WTC11 (cell line): ENCODE results near the gene PLCH2.

Experiments
- CBFB ChIP-seq: sonication (generic); formaldehyde crosslinking; IDR thresholded peaks from 2 replicates; pipeline ENCODE4 v1.8.1; 2022; ENCODE audit warnings: mild to moderate bottlenecking, low read depth, missing genetic modification reagents
- NR2C2 ChIP-seq: sonication (generic); formaldehyde crosslinking; IDR thresholded peaks from 2 replicates; pipeline ENCODE4 v1.8.0; 2022; ENCODE audit warnings: mild to moderate bottlenecking, missing genetic modification reagents
- RELA ChIP-seq: sonication (generic); formaldehyde crosslinking; IDR thresholded peaks from 2 replicates; pipeline ENCODE4 v1.8.1; 2022; ENCODE audit warnings: missing genetic modification reagents, mild to moderate bottlenecking, borderline replicate concordance
- SP1 ChIP-seq: sonication (generic); formaldehyde crosslinking; conservative IDR thresholded peaks from 2 replicates; pipeline ENCODE4 v1.8.1; 2022; ENCODE audit warnings: missing genetic modification reagents
- TEAD1 ChIP-seq: sonication (generic); formaldehyde crosslinking; IDR thresholded peaks from 2 replicates; pipeline ENCODE4 v1.8.0; 2022; ENCODE audit warnings: mild to moderate bottlenecking, missing genetic modification reagents
- ZNF138 ChIP-seq: sonication (generic); formaldehyde crosslinking; conservative IDR thresholded peaks from 2 replicates; pipeline ENCODE4 v1.8.1; 2022; ENCODE audit warnings: mild to moderate bottlenecking, moderate library complexity, missing genetic modification reagents
- ZNF317 ChIP-seq: sonication (generic); formaldehyde crosslinking; IDR thresholded peaks from 2 replicates; pipeline ENCODE4 v1.8.1; 2023; ENCODE audit warnings: low read depth, mild to moderate bottlenecking, moderate library complexity, missing genetic modification reagents, borderline replicate concordance
- ZNF423 ChIP-seq: fragments of 250-450 bp; sonication (Bioruptor Pico); IDR thresholded peaks from 2 replicates; pipeline ENCODE4 v2.1.2; 2022; ENCODE audit warnings: mild to moderate bottlenecking, moderate library complexity
- TF ChIP-seq, protein P1 (sequence below): fragments of 200-600 bp; IDR thresholded peaks from 2 replicates; pipeline ENCODE4 v1.8.0; 2022; ENCODE audit warnings: antibody characterized with exemption
- TF ChIP-seq, protein P2 (sequence below): sonication (generic); formaldehyde crosslinking; IDR thresholded peaks from 2 replicates; pipeline ENCODE4 v1.8.1; 2023; ENCODE audit warnings: mild to moderate bottlenecking, moderate library complexity, missing genetic modification reagents
- TF ChIP-seq, protein P3 (sequence below): sonication (generic); formaldehyde crosslinking; IDR thresholded peaks from 2 replicates; pipeline ENCODE4 v1.8.1; 2022; ENCODE audit warnings: low read depth, missing genetic modification reagents, borderline replicate concordance

DNA sequence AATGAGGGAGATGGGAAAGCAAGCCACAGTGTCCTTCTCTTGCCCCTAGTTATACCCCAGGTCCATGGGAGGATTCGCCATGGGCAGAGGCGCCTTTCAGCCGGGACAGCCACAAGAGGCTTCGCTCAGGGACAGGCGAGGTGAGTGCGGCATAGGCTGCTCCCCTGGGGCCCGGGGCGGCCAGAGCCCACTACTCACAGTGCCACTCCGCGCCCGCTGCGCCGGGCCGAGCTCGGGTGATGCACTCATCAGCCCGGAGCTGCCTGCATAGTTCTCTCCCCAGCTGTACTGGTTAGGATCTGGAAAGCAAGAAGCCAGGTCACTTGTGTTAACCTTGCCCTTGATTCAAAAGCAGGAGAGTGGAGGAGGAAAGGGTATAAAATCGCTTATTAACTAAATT lies 41.9 kb downstream of the PLCH2 start:
- TF ChIP-seq, protein P1, sequence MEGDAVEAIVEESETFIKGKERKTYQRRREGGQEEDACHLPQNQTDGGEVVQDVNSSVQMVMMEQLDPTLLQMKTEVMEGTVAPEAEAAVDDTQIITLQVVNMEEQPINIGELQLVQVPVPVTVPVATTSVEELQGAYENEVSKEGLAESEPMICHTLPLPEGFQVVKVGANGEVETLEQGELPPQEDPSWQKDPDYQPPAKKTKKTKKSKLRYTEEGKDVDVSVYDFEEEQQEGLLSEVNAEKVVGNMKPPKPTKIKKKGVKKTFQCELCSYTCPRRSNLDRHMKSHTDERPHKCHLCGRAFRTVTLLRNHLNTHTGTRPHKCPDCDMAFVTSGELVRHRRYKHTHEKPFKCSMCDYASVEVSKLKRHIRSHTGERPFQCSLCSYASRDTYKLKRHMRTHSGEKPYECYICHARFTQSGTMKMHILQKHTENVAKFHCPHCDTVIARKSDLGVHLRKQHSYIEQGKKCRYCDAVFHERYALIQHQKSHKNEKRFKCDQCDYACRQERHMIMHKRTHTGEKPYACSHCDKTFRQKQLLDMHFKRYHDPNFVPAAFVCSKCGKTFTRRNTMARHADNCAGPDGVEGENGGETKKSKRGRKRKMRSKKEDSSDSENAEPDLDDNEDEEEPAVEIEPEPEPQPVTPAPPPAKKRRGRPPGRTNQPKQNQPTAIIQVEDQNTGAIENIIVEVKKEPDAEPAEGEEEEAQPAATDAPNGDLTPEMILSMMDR = no peak
- TF ChIP-seq ZNF423 (CRISPR knock-in tag) (no peak), CBFB (CRISPR knock-in tag) (no peak), ZNF317 (CRISPR knock-in tag) (no peak), NR2C2 (no peak), RELA (CRISPR knock-in tag) (no peak), ZNF138 (CRISPR knock-in tag) (no peak), TEAD1 (CRISPR knock-in tag) (no peak), SP1 (CRISPR knock-in tag) (no peak)
- TF ChIP-seq, protein P2, sequence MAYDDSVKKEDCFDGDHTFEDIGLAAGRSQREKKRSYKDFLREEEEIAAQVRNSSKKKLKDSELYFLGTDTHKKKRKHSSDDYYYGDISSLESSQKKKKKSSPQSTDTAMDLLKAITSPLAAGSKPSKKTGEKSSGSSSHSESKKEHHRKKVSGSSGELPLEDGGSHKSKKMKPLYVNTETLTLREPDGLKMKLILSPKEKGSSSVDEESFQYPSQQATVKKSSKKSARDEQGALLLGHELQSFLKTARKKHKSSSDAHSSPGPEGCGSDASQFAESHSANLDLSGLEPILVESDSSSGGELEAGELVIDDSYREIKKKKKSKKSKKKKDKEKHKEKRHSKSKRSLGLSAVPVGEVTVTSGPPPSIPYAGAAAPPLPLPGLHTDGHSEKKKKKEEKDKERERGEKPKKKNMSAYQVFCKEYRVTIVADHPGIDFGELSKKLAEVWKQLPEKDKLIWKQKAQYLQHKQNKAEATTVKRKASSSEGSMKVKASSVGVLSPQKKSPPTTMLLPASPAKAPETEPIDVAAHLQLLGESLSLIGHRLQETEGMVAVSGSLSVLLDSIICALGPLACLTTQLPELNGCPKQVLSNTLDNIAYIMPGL (CRISPR knock-in tag) = no peak
- TF ChIP-seq, protein P3, sequence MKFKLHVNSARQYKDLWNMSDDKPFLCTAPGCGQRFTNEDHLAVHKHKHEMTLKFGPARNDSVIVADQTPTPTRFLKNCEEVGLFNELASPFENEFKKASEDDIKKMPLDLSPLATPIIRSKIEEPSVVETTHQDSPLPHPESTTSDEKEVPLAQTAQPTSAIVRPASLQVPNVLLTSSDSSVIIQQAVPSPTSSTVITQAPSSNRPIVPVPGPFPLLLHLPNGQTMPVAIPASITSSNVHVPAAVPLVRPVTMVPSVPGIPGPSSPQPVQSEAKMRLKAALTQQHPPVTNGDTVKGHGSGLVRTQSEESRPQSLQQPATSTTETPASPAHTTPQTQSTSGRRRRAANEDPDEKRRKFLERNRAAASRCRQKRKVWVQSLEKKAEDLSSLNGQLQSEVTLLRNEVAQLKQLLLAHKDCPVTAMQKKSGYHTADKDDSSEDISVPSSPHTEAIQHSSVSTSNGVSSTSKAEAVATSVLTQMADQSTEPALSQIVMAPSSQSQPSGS (CRISPR knock-in tag) = no peak
